H1 (cell line): ENCODE measurements around the gene GPR17. TPM values are rescaled to one million over a fixed set of nuclear protein-coding genes. Genes with fewer than 3 reads are reported as not detected.

Experiments
- CTCF ChIA-PET: fragments of 300-600 bp; sonication (Branson Sonifier 250); formaldehyde crosslinking; loops from one replicate; lab custom pipeline; 2021; ENCODE audit not compliant: partially characterized antibody; lab: Charles Lee
- POLR2A ChIA-PET: fragments of 300-600 bp; sonication (Branson Sonifier 250); formaldehyde crosslinking; loops from one replicate; lab custom pipeline; 2021; ENCODE audit warnings: inconsistent platforms; ENCODE audit not compliant: partially characterized antibody; lab: Charles Lee
- DNase-seq, 2 experiments: peaks; one replicate each; pipeline versions ENCODE4 v3.0.0 to v3.0.0-alpha.2; 2010 to 2022; ENCODE audit warnings: low spot score in 2 of 2, low read depth in 1 of 2, mixed read lengths in 1 of 2
- FAIRE-seq: peaks from 2 replicates; lab custom pipeline; 2011; peaks lifted over from hg19 to GRCh38; lab: Jason Lieb, UNC
- H2AFZ ChIP-seq: 2 replicates; pipeline ENCODE4 v1.8.1; 2012; ENCODE audit warnings: low read length, inconsistent platforms
- H2AK5ac ChIP-seq: 2 replicates; pipeline ENCODE4 v1.6.1; 2013; ENCODE audit warnings: low read depth, low read length
- H2BK120ac ChIP-seq: replicated peaks from 2 replicates; pipeline ENCODE3; 2013; ENCODE audit warnings: low read depth, low read length, inconsistent platforms
- H2BK12ac ChIP-seq: 2 replicates; pipeline ENCODE4 v1.6.1; 2013; ENCODE audit warnings: low read depth, low read length
- H2BK15ac ChIP-seq: 2 replicates; pipeline ENCODE4 v1.6.1; 2013; ENCODE audit warnings: low read length
- H2BK20ac ChIP-seq: 2 replicates; pipeline ENCODE4 v1.6.1; 2013; ENCODE audit warnings: low read length
- H2BK5ac ChIP-seq: 2 replicates; pipeline ENCODE4 v1.6.1; 2013; ENCODE audit warnings: low read depth, low read length
- H3K14ac ChIP-seq: 2 replicates; pipeline ENCODE4 v1.6.1; 2013; ENCODE audit warnings: inconsistent platforms; ENCODE audit not compliant: insufficient read length
- H3K18ac ChIP-seq: 2 replicates; pipeline ENCODE4 v1.6.1; 2013; ENCODE audit warnings: low read length; ENCODE audit errors: extremely low read depth
- H3K23ac ChIP-seq: 2 replicates; pipeline ENCODE4 v1.6.1; 2013; ENCODE audit warnings: inconsistent platforms; ENCODE audit not compliant: insufficient read length
- H3K23me2 ChIP-seq: 2 replicates; pipeline ENCODE4 v1.6.1; 2013; ENCODE audit warnings: low read depth, low read length
- H3K27ac ChIP-seq: 2 replicates; pipeline ENCODE4 v1.6.1; 2011; ENCODE audit warnings: low read depth, low read length, inconsistent platforms
- H3K27me3 ChIP-seq, 4 experiments: replicated peaks in 1 of 4; 1 replicate in 1 of 4; 2 replicates in 3 of 4; pipeline versions ENCODE4 v1.6.1 to v1.8.1; 2011 to 2013; ENCODE audit warnings: low read length in 3 of 4, mild to moderate bottlenecking in 3 of 4, inconsistent platforms in 2 of 4, mixed read lengths in 2 of 4, moderate library complexity in 1 of 4; ENCODE audit not compliant: control insufficient read depth in 3 of 4, insufficient read depth in 3 of 4; ENCODE audit errors: extremely low read depth in 1 of 4
- H3K36me3 ChIP-seq, 4 experiments: 2 replicates each; pipeline versions ENCODE4 v1.6.1 to v1.8.1; 2011 to 2013; ENCODE audit warnings: mild to moderate bottlenecking in 4 of 4, low read length in 3 of 4, moderate library complexity in 2 of 4, control low read depth in 1 of 4, inconsistent platforms in 1 of 4; ENCODE audit not compliant: insufficient read depth in 4 of 4, control insufficient read depth in 2 of 4
- H3K4ac ChIP-seq: replicated peaks from 2 replicates; pipeline ENCODE3; 2013; ENCODE audit warnings: low read length, low read depth, mixed read lengths, inconsistent platforms; ENCODE audit not compliant: insufficient read length
- H3K4me1 ChIP-seq, 4 experiments: replicated peaks in 1 of 4; 1 replicate in 1 of 4; 2 replicates in 3 of 4; pipeline versions ENCODE4 v1.6.1 to v1.8.1; 2011 to 2013; ENCODE audit warnings: low read length in 3 of 4, inconsistent platforms in 2 of 4, mixed read lengths in 1 of 4; ENCODE audit not compliant: insufficient read depth in 4 of 4, control insufficient read depth in 3 of 4
- H3K4me2 ChIP-seq, 2 experiments: 2 replicates each; pipeline versions ENCODE4 v1.6.1 to v1.8.1; 2011 to 2013; ENCODE audit warnings: low read depth in 2 of 2, low read length in 2 of 2, control low read depth in 1 of 2, inconsistent platforms in 1 of 2, mild to moderate bottlenecking in 1 of 2; ENCODE audit not compliant: insufficient read depth in 1 of 2
- H3K4me3 ChIP-seq, 4 experiments: fragments of 200-600, 300-600 bp in 1 of 4; sonication (generic), shearing (Covaris generic), sonication (Bioruptor Twin) in 1 of 4; 2 replicates each; pipeline versions ENCODE4 v1.5.1 to v1.8.1; 2011 to 2016; ENCODE audit warnings: low read length in 4 of 4, low read depth in 3 of 4, control low read depth in 2 of 4, inconsistent platforms in 2 of 4, mild to moderate bottlenecking in 2 of 4, mixed read lengths in 1 of 4, moderate library complexity in 1 of 4; ENCODE audit not compliant: insufficient read depth in 2 of 4; ENCODE audit errors: extremely low read depth in 1 of 4
- H3K56ac ChIP-seq: replicated peaks from 2 replicates; pipeline ENCODE3; 2013; ENCODE audit warnings: low read depth, mild to moderate bottlenecking, mixed read lengths, low read length, inconsistent platforms; ENCODE audit not compliant: insufficient read length
- H3K79me1 ChIP-seq: 2 replicates; pipeline ENCODE4 v1.6.1; 2013; ENCODE audit warnings: low read depth, low read length, control low read depth
- H3K79me2 ChIP-seq, 2 experiments: 2 replicates each; pipeline versions ENCODE4 v1.6.1 to v1.8.1; 2012 to 2013; ENCODE audit warnings: low read length in 2 of 2, mild to moderate bottlenecking in 2 of 2, inconsistent platforms in 1 of 2; ENCODE audit not compliant: insufficient read depth in 2 of 2, control insufficient read depth in 1 of 2
- H3K9ac ChIP-seq, 4 experiments: replicated peaks in 1 of 4; 1 replicate in 1 of 4; 2 replicates in 3 of 4; pipeline versions ENCODE4 v1.6.1 to v1.8.1; 2011 to 2013; ENCODE audit warnings: low read depth in 3 of 4, low read length in 3 of 4, control low read depth in 2 of 4, mild to moderate bottlenecking in 2 of 4, moderate library complexity in 2 of 4, inconsistent platforms in 1 of 4; ENCODE audit errors: extremely low read depth in 1 of 4
- H3K9me3 ChIP-seq, 2 experiments: 2 replicates each; pipeline versions ENCODE4 v1.6.1 to v1.8.1; 2012 to 2013; ENCODE audit warnings: mild to moderate bottlenecking in 2 of 2, moderate library complexity in 2 of 2, control low read depth in 1 of 2, inconsistent platforms in 1 of 2, low read depth in 1 of 2, low read length in 1 of 2, mixed read lengths in 1 of 2; ENCODE audit not compliant: insufficient read depth in 2 of 2
- H4K20me1 ChIP-seq, 2 experiments: replicated peaks in 1 of 2; 2 replicates each; pipeline versions ENCODE3 to v1.8.1; 2011 to 2013; ENCODE audit warnings: inconsistent platforms in 2 of 2, low read length in 2 of 2, mild to moderate bottlenecking in 1 of 2; ENCODE audit not compliant: insufficient read depth in 2 of 2, control insufficient read depth in 1 of 2
- H4K5ac ChIP-seq: 2 replicates; pipeline ENCODE4 v1.6.1; 2013; ENCODE audit warnings: low read length, low read depth, mixed read lengths, inconsistent platforms; ENCODE audit not compliant: insufficient read length
- H4K8ac ChIP-seq: 2 replicates; pipeline ENCODE4 v1.8.0; 2013; ENCODE audit warnings: mild to moderate bottlenecking, moderate library complexity, low read length, inconsistent platforms; ENCODE audit not compliant: insufficient read depth; ENCODE audit errors: extremely low read depth
- H4K91ac ChIP-seq: replicated peaks from 2 replicates; pipeline ENCODE3; 2013; ENCODE audit warnings: low read length, mixed read lengths, inconsistent platforms; ENCODE audit not compliant: insufficient read length
- CBX8 ChIP-seq: fragments of 300-800, 300-1000 bp; sonication (generic); IDR thresholded peaks from 2 replicates; pipeline ENCODE4 v1.7.1; 2016; ENCODE audit warnings: low read depth, low read length, borderline replicate concordance
- CREB1 ChIP-seq: IDR thresholded peaks from 2 replicates; pipeline ENCODE4 v1.6.1; 2012; ENCODE audit warnings: inconsistent platforms
- EZH2 ChIP-seq: fragments of 200-600 bp; sonication (generic); IDR thresholded peaks from 2 replicates; pipeline ENCODE4 v1.7.1; 2012; ENCODE audit warnings: low read depth, mild to moderate bottlenecking, moderate library complexity, low read length, inconsistent platforms; ENCODE audit not compliant: severe bottlenecking
- MAFK ChIP-seq: IDR thresholded peaks from 2 replicates; pipeline ENCODE4 v1.6.1; 2012; ENCODE audit warnings: low read depth, mild to moderate bottlenecking, improper control_type of control experiment, low read length
- RXRA ChIP-seq: IDR thresholded peaks from 2 replicates; pipeline ENCODE4 v1.6.1; 2011; ENCODE audit warnings: low read depth, mild to moderate bottlenecking, low read length, moderate library complexity; ENCODE audit not compliant: insufficient read depth
- SUZ12 ChIP-seq: fragments of 200-600 bp; sonication (generic); IDR thresholded peaks from 2 replicates; pipeline ENCODE4 v1.6.1; 2012; ENCODE audit warnings: mild to moderate bottlenecking, inconsistent platforms, low read length, moderate library complexity, mixed read lengths
- TCF12 ChIP-seq: IDR thresholded peaks from 2 replicates; pipeline ENCODE4 v1.6.1; 2011; ENCODE audit warnings: low read depth, mild to moderate bottlenecking, low read length
- ZNF274 ChIP-seq: IDR thresholded peaks from 2 replicates; pipeline ENCODE4 v1.7.0; 2012; ENCODE audit warnings: low read length, borderline replicate concordance; ENCODE audit errors: extremely low read depth
- WGBS, 2 experiments: shearing (Covaris generic) in 1 of 2; methylation state at CpG; one replicate each; pipeline versions ENCODE4 v1.1.6 to v1.1.7; 2013 to 2015; ENCODE audit warnings: low lambda C conversion rate in 2 of 2, mixed read lengths in 2 of 2, inconsistent platforms in 1 of 2, low coverage in 1 of 2, missing lambda C conversion rate in 1 of 2; ENCODE audit not compliant: insufficient replicate concordance in 2 of 2, insufficient coverage in 1 of 2, insufficient read length in 1 of 2; ENCODE audit errors: extremely low coverage in 1 of 2, missing lambda C conversion rate in 1 of 2; 5-methylcytosine and 5-hydroxymethylcytosine counted together
- polyA plus RNA-seq, 7 experiments: library from polyadenylated mRNA; depleted of rRNA in 3 of 7; stranded (reverse) in 5 of 7; unstranded in 2 of 7; fragments of >200 nt in 5 of 7; fragments of 200-250 nt in 2 of 7; gene quantifications; 1 replicate in 5 of 7; 2 replicates in 1 of 7; 4 replicates in 1 of 7; pipeline versions ENCODE4 v1.2.1 to v1.2.3, GENCODE V29; 2011 to 2013; ENCODE audit warnings: missing spikeins in 2 of 7, mixed read lengths in 2 of 7
- total RNA-seq: library from RNA; stranded (reverse); fragmentation: NEBNext Ultra II Directional; extraction: Animal tissue kit (Norgen Biotek cat#: 25700); gene quantifications from 2 replicates; pipeline ENCODE4 v1.2.1, GENCODE V29; 2021
- TF ChIP-seq, protein P1 (sequence below): IDR thresholded peaks from 2 replicates; pipeline ENCODE4 v1.6.1; 2012; ENCODE audit warnings: inconsistent platforms

The GPR17 gene
- total and polyA plus RNA-seq, 2 of the 8 experiments (the other 6 are each of a cell fraction or from before 2014, with no cell fraction given): 0.03 TPM; not detected in 1

DNA sequence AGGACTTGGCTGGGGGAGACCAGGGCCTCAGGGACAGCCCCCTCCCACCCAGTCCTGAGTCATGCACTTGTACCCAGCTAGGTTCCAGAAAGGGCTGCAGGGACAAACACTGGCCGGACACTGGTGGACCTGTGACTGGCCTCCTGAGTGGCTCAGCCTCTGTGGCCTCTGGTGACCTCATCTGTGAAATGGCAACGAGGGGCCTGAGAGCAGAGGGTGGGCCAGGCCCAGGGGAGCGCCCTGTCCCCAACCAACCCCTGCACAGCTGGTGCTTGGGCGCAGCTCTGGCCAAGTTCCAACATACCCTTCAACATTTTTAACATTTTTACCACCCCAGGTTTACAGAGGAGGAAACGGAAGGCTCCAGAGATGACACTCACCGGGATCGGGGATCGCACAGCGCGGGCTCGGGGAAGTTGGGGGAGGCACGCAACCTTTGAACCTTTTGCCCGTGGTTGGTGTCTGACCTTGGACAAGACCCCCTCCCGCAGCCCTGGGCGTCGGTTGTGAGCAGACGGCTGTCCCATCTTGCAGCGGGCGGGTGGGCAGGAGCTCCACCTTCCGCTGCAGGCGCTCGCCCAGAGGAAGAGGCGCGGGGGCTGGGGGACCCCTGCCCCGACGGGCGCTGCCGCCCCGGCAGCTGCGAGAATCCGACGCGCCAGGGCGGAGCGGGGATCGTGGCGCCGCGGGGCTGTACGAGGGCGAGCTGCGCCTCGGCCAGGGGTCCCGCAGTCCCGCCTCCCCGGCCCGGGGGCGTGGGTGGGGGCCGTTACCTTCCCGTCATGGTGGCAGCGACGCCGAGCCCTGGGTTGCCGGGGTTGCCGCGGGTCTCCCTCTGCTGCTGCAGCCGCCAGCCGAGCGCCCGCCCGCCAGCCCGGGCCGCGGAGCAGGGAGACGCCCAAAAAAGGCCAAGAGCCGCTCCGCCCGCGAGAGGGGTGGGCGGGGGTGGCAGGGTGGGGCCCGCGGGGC lies 28.6 kb downstream of the GPR17 start:
- H4K8ac ChIP-seq: 0 out of 2 replicates have a peak overlapping the region, but pooled peaks have one; percentile 76
- H3K4me2 ChIP-seq: peak overlapping the region; percentile 66 to 79
- no peak overlapping the region for H2BK12ac ChIP-seq
- H3K36me3 ChIP-seq: no peaks in the 10 kb centered on the region
- no peak overlapping the region for H3K9ac ChIP-seq
- H2BK15ac ChIP-seq: no peak overlapping the region
- ChIA-PET CTCF (interaction anchor here (0.7 to 4.1 kb wide), 11 partner anchors 11 to 195 kb away, joined by 3 to 34 read pairs (median 3); no protein-coding TSS in a partner anchor), POLR2A (interaction anchor here (1.2 to 4.9 kb wide), 4 partner anchors 10 to 30 kb away, joined by 3 to 21 read pairs (median 7); partner anchors contain the start of gene SFT2D3)
- H3K4me1 ChIP-seq: peaks cover 0 to 4% (median 0%) of the 10 kb centered on the region in 4 experiments; a peak in 3 of 7 replicates
- no peak overlapping the region for H3K4ac ChIP-seq
- H3K79me1 ChIP-seq: peaks cover 2% of the 10 kb centered on the region; the same call in 1 of the 2 replicates
- no peak overlapping the region for H3K27ac ChIP-seq
- no peaks in the 10 kb centered on the region for H3K79me2 ChIP-seq
- H3K14ac ChIP-seq: no peak overlapping the region
- no peak overlapping the region for H4K5ac ChIP-seq
- peak overlapping the region; percentile 30 to 65 (median 42) for H3K4me3 ChIP-seq
- H4K20me1 ChIP-seq: no peaks in the 10 kb centered on the region
- no peak overlapping the region for H2BK120ac ChIP-seq
- DNase-seq: peak in 1 of 2 experiments; percentile 67
- whole genome bisulfite sequencing, 2 experiments: 24% methylated on average over 24 of the region's 72 CpGs; no CpG with 5 or more reads in 1 of the 2 experiments
- H3K23ac ChIP-seq: no peak overlapping the region
- 0 out of 2 replicates have a peak overlapping the region, but pooled peaks have one; percentile 48 for H2AFZ ChIP-seq
- no peak overlapping the region for H3K18ac ChIP-seq
- no peak overlapping the region for H4K91ac ChIP-seq
- peaks cover 2% of the 10 kb centered on the region; the same call in 1 of the 2 replicates for H3K23me2 ChIP-seq
- no peak overlapping the region for H3K56ac ChIP-seq
- H3K27me3 ChIP-seq: peaks cover 10 to 57% (median 33%) of the 10 kb centered on the region in 4 experiments
- H3K9me3 ChIP-seq: no peaks in the 10 kb centered on the region
- no peak overlapping the region for H2AK5ac ChIP-seq
- H2BK5ac ChIP-seq: no peak overlapping the region
- H2BK20ac ChIP-seq: peak overlapping the region; percentile 13; the same call in 1 of the 2 replicates
- FAIRE-seq: no peak
- TF ChIP-seq, protein P1, sequence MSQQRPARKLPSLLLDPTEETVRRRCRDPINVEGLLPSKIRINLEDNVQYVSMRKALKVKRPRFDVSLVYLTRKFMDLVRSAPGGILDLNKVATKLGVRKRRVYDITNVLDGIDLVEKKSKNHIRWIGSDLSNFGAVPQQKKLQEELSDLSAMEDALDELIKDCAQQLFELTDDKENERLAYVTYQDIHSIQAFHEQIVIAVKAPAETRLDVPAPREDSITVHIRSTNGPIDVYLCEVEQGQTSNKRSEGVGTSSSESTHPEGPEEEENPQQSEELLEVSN: no peak
- TF ChIP-seq SUZ12: peak; percentile 64; the same call in 1 of the 2 replicates
- TF ChIP-seq RXRA: no peak
- peak; percentile 64 for TF ChIP-seq EZH2
- TF ChIP-seq TCF12: no peak
- no peak for TF ChIP-seq ZNF274
- no peak for TF ChIP-seq MAFK
- TF ChIP-seq CREB1: peak; percentile 29; the same call in 1 of the 2 replicates
- no peak for TF ChIP-seq CBX8
